Epithelial cell of esophagus (primary cell): Measurements from ENCODE around the gene GNAO1.

Source experiments
- DNase-seq: peaks from one replicate; pipeline ENCODE4 v3.0.0; 2010; ENCODE audit warnings: low read depth
- H3K4me3 ChIP-seq: 2 replicates; pipeline ENCODE4 v1.5.1; 2011; ENCODE audit warnings: mild to moderate bottlenecking, low read length, control low read depth
- TF ChIP-seq, protein P1 (sequence below): IDR thresholded peaks from 2 replicates; pipeline ENCODE4 v1.5.1; 2011; ENCODE audit warnings: low read depth, mild to moderate bottlenecking, low read length, control low read depth, inconsistent platforms; ENCODE audit not compliant: insufficient read depth; ENCODE audit errors: missing control alignments

The GNAO1 gene

DNA sequence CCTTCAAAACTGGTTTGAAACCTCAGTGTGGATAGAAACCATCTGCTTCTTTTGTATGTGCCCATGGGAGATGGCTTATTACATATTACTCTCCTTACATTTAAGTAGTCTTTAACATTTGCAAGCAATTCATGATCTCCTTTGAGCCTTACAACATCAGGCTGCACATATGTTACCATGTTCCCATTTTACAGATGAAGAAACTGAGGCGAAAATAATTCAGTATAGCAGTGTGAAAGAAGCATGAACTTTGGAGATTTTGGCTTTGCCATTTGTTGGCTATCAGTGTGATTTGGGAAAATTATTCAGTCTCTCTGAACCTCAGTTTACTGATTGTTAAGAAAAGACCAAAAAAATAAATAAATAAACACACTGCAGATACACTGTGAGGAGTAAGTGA, 15.7 kb downstream of the GNAO1 start:
- no peak for DNase-seq
- H3K4me3 ChIP-seq = no peak overlapping the region
- TF ChIP-seq, protein P1, sequence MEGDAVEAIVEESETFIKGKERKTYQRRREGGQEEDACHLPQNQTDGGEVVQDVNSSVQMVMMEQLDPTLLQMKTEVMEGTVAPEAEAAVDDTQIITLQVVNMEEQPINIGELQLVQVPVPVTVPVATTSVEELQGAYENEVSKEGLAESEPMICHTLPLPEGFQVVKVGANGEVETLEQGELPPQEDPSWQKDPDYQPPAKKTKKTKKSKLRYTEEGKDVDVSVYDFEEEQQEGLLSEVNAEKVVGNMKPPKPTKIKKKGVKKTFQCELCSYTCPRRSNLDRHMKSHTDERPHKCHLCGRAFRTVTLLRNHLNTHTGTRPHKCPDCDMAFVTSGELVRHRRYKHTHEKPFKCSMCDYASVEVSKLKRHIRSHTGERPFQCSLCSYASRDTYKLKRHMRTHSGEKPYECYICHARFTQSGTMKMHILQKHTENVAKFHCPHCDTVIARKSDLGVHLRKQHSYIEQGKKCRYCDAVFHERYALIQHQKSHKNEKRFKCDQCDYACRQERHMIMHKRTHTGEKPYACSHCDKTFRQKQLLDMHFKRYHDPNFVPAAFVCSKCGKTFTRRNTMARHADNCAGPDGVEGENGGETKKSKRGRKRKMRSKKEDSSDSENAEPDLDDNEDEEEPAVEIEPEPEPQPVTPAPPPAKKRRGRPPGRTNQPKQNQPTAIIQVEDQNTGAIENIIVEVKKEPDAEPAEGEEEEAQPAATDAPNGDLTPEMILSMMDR = no peak

DNA sequence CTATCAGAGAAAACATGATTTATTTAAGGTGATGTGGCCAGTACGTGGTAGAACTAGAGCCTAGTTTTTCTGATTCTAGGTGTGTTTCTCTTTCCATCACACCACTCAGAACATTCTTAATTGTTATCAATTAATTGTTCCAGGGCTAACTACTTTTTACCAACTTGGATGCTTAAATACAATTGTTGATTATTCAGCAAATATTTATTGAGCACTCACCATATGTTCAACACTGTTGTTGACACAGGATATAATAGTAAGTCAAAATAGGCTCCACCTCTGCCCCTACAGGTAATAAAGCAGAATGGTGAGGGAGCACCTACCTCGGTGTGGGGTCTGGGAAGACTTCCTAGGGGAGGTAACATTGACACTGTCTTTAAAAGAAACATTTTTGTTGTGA, 16.1 kb downstream of the GNAO1 start:
- DNase-seq = no peak
- TF ChIP-seq, protein P1 = no peak
- H3K4me3 ChIP-seq = no peak overlapping the region

DNA sequence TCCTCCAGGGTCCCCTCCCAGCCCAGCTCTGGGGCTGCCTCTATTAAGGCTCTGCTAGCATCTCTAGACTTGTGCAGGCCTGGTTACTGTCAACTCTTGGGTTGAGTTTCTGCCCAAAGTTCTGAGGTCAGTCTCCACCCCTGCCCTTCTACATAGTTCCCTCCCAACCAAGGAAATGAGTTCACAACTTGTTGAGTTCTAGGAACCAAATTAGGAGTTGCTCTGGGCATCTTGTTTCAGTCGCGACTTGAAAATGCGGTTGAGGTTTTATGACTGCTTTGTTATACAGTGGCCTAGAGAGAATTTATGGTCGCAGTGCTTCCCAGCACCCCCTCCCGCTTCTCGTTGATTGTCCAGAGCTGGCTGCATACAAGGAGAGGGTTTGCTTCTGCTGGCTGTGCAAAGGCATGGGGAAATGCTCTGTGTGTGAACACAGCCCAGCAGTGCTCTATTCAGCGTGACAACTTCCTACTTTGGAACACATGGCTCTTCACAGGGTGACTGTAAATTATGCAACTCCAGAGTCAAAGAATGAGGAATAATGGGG, 20.2 kb downstream of the GNAO1 start:
- no peak overlapping the region for H3K4me3 ChIP-seq
- DNase-seq = no peak
- TF ChIP-seq, protein P1 = no peak

DNA sequence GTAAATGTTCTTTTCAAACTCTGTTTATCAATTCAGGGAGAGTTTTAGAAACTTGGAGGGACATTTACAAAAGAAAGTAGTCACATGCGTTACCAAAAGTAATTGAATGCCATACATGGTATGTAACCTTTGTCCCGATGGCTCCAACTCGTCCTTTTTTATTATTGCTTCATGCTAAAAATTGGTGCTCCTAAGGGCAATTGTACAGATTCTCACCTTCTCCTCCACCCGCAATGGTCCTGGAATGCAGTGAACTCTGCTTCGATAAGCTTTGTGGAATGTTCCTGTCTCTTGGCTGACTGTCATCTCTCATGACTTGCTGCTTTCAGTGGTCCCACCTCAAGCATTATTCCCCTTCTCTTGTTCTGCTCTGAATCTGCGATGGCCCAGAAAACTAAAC, 20.9 kb downstream of the GNAO1 start:
- DNase-seq = no peak
- no peak overlapping the region for H3K4me3 ChIP-seq
- TF ChIP-seq, protein P1 = no peak

DNA sequence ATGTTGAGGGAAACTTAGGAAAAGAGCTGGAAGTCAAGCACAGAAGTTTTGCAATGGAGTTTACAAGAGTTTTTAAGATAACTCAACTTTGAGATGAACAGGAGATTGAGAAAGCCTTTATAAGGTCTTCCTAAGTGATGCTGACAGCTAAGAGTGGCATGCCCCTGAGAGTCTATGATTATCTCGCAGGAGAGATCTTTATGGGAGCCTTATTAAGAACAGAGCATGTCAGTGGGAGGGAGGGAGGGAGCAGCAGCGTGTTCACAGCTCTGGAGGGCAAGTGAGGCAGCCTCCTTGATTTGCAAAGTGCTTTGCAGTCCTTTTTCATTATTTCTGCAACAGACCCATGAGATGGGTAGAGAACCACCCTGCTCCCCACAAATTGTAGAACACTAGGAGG, 30.7 kb downstream of the GNAO1 start:
- DNase-seq = no peak

DNA sequence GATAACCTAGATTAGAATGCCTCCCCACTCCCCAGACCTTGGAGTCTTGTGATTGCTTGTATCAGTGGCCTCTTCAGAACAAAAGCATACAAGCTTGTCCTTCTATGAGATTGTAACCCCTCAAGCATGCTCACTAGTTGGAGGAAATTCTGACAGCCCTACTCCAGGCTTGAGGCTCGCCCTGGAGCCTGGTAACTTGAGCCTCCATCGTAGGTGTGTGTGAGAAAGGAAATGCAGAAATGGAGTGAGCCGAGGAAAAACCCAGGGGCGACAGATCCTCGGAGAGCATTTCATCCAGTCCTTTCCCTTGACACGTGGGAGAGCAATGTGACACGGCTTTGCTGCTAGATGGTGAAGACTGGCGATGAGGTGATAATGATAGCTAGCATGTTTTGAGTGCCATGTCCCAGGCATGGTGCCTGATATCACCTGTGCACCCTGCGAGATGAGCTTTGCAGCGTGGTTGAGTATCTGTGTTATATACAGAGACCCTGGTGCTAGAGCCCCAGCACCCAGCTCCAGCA, 31.2 kb downstream of the GNAO1 start:
- DNase-seq = no peak
- no peak overlapping the region for H3K4me3 ChIP-seq
- TF ChIP-seq, protein P1 = no peak

More for the DNA sequence above, 30.7 kb downstream of the GNAO1 start:
- TF ChIP-seq, protein P1 = no peak
- no peak overlapping the region for H3K4me3 ChIP-seq

DNA sequence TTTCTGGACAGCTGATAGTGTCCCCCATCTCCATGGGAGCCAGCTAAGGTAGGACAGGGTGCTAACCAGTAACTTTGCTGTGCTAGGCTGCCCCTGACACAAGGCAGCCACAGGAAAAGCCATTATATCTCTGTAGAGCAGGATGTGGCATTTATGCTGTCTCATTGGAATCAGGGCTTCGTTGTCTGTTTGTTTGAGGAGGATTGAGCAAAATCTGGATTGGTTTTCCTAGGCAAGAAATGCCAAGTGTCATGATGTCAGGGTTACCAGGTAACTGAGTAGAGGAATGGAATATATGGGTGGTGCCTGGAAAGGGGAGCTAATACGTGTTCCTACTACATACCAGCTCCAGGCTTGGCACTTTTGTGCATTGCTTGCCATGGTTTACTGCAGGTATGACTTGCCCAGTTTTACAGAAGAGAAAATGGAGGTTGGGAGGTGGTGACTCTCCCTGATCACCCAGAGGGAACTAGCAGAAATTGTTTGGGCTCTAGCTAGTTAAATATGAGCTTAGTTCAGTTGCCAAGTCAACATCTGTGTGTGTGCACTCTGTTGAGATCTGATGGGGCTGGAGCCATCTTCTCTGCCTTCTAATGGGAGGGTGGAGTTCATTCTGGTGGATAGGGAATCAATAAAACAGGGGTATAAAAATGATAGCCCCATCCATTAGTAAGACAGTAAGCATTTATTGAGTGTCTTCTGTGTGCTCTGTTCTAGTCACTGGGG, 33.9 kb downstream of the GNAO1 start:
- no peak overlapping the region for H3K4me3 ChIP-seq
- no peak for DNase-seq
- TF ChIP-seq, protein P1 = no peak
